ENCODE measurements around the gene KANSL1. TPM values are rescaled to one million over a fixed set of nuclear protein-coding genes. Genes with fewer than 3 reads are reported as not detected.

The KANSL1 gene
- total RNA-seq, 4 donors from 2014 or later, result 80.3 to 201 (median 146) TPM

DNA sequence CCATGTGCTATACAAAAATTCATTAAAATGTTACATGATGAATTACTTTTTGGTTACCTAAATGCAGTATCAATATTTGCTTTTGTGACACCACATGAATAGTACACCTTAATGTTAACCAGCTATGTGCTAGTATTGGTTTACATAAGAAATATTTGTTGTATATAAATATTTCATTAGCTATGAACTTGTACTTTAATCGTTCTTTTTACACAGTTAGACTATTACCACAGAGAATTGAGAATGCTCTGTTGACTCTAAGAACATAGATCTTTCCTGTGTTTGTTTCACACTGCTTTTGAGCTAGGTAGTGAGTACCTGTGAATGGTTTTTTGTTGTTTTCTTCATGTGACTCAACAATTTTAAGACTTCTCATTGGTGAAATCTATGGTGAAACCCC lies 93.4 kb downstream of the KANSL1 start:
- Histone ChIP-seq H3K36me3 (no peaks in the 10 kb centered on the region), H3K27me3 (no peaks in the 10 kb centered on the region), H3K9me3 (no peaks in the 10 kb centered on the region), H3K4me1 (peaks cover 14 to 54% (median 22%) of the 10 kb centered on the region in 4 donors), H3K27ac (no peak overlapping the region), H3K4me3 (no peak overlapping the region)
- 57 to 60% methylated on average over 1 of the region's 1 CpG for WGBS, 2 donors (ENCODE audit: low coverage in 1 of 2)
- intact Hi-C loops (cut with DNase I; ENCODE audit: low total_unique reads) (no loop called here), in situ Hi-C loops (cut with MboI; ENCODE audit: low pct_ligation_motif_present in 1 of 4, low pct_unique_long_range_greater_than_20kb in 1 of 4, low sequenced_read_pairs in 3 of 4) (no loop called here)
- DNase-seq, result no peak
- TF ChIP-seq CTCF (IDR thresholded peaks at IDR 0.05), result no peak
- TF ChIP-seq EP300 (IDR thresholded peaks at IDR 0.05; ENCODE audit: low read depth), result no peak
- no peak for TF ChIP-seq POLR2AphosphoS5 (IDR thresholded peaks at IDR 0.05)
- no peak for TF ChIP-seq POLR2A (IDR thresholded peaks at IDR 0.05)

DNA sequence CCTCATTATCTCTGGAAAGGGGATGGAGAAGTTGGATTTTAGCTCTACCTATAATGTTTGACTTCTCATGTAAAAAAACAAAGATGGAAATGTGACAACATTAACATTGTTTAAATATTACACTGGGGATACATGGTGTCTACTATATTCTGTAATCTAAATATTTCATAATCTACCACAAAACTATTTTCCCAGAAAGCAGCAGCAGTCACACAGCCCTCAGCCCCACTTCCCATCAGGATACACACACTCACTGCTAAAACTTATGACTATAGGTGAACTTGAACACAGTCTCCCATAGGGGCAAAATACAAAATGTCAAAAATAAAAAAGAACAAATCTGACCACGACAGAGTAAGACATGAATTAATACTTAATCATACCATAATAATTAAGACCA lies 95.7 kb downstream of the KANSL1 start:
- H3K36me3 ChIP-seq, result no peaks in the 10 kb centered on the region
- no peak overlapping the region for H3K4me3 ChIP-seq
- in situ Hi-C loops (cut with MboI; ENCODE audit: low pct_ligation_motif_present in 1 of 4, low pct_unique_long_range_greater_than_20kb in 1 of 4, low sequenced_read_pairs in 3 of 4), result no loop called here
- 50 to 78% methylated on average over 1 of the region's 1 CpG for WGBS, 2 donors (ENCODE audit: low coverage in 1 of 2)
- no peak for DNase-seq
- no peaks in the 10 kb centered on the region for H3K27me3 ChIP-seq
- no peak overlapping the region for H3K27ac ChIP-seq
- intact Hi-C loops (cut with DNase I; ENCODE audit: low total_unique reads), result no loop called here
- no peaks in the 10 kb centered on the region for H3K9me3 ChIP-seq
- peaks cover 13 to 35% (median 21%) of the 10 kb centered on the region in 4 donors for H3K4me1 ChIP-seq
- no peak for TF ChIP-seq EP300 (IDR thresholded peaks at IDR 0.05; ENCODE audit: low read depth)
- no peak for TF ChIP-seq CTCF (IDR thresholded peaks at IDR 0.05)
- no peak for TF ChIP-seq POLR2A (IDR thresholded peaks at IDR 0.05)
- TF ChIP-seq POLR2AphosphoS5 (IDR thresholded peaks at IDR 0.05), result no peak

DNA sequence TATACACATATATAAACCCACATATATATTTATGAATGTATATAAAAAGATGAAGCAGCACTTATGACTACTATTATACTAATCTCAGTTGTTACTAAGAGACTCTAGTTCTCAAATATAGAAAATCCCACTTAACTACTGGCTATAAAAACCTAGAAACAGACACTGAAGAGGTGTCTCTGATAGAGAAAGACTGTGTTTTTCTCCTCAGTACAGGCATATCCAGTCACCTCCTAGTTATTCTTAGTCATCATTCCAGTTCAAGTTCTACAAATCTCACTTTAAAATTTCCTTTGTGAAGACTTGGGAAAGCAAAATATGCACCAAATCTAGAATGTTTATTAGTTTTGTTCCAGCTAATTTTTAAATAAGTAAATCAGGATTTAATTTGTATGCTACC lies 100.2 kb downstream of the KANSL1 start:
- intact Hi-C loops (cut with DNase I; ENCODE audit: low total_unique reads) (no loop called here), in situ Hi-C loops (cut with MboI; ENCODE audit: low pct_ligation_motif_present in 1 of 4, low pct_unique_long_range_greater_than_20kb in 1 of 4, low sequenced_read_pairs in 3 of 4) (no loop called here)
- Histone ChIP-seq H3K4me3 (no peak overlapping the region), H3K36me3 (peaks cover 0 to 8% (median 0%) of the 10 kb centered on the region in 4 donors), H3K9me3 (no peaks in the 10 kb centered on the region), H3K27ac (no peak overlapping the region), H3K27me3 (no peaks in the 10 kb centered on the region), H3K4me1 (peaks cover 0 to 4% (median 0%) of the 10 kb centered on the region in 4 donors)
- no peak for TF ChIP-seq POLR2AphosphoS5 (IDR thresholded peaks at IDR 0.05)
- TF ChIP-seq CTCF (IDR thresholded peaks at IDR 0.05), result no peak
- no peak for TF ChIP-seq EP300 (IDR thresholded peaks at IDR 0.05; ENCODE audit: low read depth)
- TF ChIP-seq POLR2A (IDR thresholded peaks at IDR 0.05), result no peak
- no peak for DNase-seq

DNA sequence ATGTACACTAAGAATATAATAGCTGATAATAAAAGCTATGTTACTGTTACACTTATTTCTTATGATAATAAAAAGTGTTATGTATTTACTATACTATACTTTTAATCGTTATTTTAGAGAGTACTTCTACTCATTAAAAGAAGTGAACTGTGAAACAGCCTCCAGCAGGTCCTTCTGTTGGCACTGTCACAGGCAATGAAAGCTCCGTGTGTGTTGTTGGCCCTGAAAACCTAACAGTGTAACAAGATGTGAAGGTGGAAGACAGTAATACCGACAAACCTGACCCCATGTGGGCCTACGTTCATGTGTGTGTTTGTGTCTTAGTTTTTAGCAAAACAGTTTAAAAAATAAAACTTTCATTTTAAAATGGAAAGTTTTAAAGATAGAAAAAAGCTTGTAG lies 102.4 kb downstream of the KANSL1 start:
- in situ Hi-C loops (cut with MboI; ENCODE audit: low pct_ligation_motif_present in 1 of 4, low pct_unique_long_range_greater_than_20kb in 1 of 4, low sequenced_read_pairs in 3 of 4), result no loop called here
- Histone ChIP-seq H3K36me3 (peaks cover 0 to 8% (median 0%) of the 10 kb centered on the region in 4 donors), H3K27ac (no peak overlapping the region), H3K27me3 (no peaks in the 10 kb centered on the region), H3K4me3 (no peak overlapping the region), H3K4me1 (peaks cover 0 to 4% (median 0%) of the 10 kb centered on the region in 4 donors), H3K9me3 (no peaks in the 10 kb centered on the region)
- TF ChIP-seq POLR2AphosphoS5 (IDR thresholded peaks at IDR 0.05) (no peak), EP300 (IDR thresholded peaks at IDR 0.05; ENCODE audit: low read depth) (no peak), CTCF (IDR thresholded peaks at IDR 0.05) (no peak), POLR2A (IDR thresholded peaks at IDR 0.05) (no peak)
- 75 to 81% methylated on average over 4 of the region's 4 CpGs for WGBS, 2 donors (ENCODE audit: low coverage in 1 of 2)
- no peak for DNase-seq
- intact Hi-C loops (cut with DNase I; ENCODE audit: low total_unique reads), result no loop called here

All from transverse colon (tissue), 4 donors.